B cell (primary cell): ENCODE results near the gene HASPIN. TPM values are rescaled to one million over a fixed set of nuclear protein-coding genes. Genes with fewer than 3 reads are reported as not detected.

Experiments
- ATAC-seq: fragments of 200-7000 bp; cut with Tn5 transposase; one replicate; pipeline ENCODE4 v1.10.0; 2021; ENCODE audit warnings: low read depth, mild to moderate bottlenecking, moderate number of reproducible peaks, moderate library complexity
- CTCF ChIA-PET: fragments of 350-600 bp; sonication (Branson Sonifier 250); formaldehyde crosslinking; loops from one replicate; lab custom pipeline; 2021; ENCODE audit warnings: antibody characterized with exemption, inconsistent platforms; lab: Charles Lee
- POLR2A ChIA-PET: fragments of 350-600 bp; sonication (Branson Sonifier 250); formaldehyde crosslinking; loops from one replicate; lab custom pipeline; 2021; ENCODE audit warnings: antibody characterized with exemption; lab: Charles Lee
- DNase-seq: peaks from one replicate; pipeline ENCODE4 v3.0.0; 2013
- H2AFZ ChIP-seq: 2 replicates; pipeline ENCODE4 v1.6.1; 2012; ENCODE audit warnings: mild to moderate bottlenecking, low read depth, low read length; ENCODE audit not compliant: insufficient read depth, poor library complexity, severe bottlenecking
- H3K27ac ChIP-seq, 2 donors: 1 replicate in 1 of 2; 2 replicates in 1 of 2; pipeline ENCODE4 v1.5.1; 2012 to 2013; ENCODE audit warnings: low read length in 2 of 2, mild to moderate bottlenecking in 2 of 2, moderate library complexity in 1 of 2
- H3K27me3 ChIP-seq, 4 experiments: fragments of 200-600 bp in 1 of 4; sonication (generic) in 1 of 4; replicated peaks in 1 of 4; 1 replicate in 2 of 4; 2 replicates in 2 of 4; pipeline versions ENCODE4 v1.6.1 to v1.7.0; 2013 to 2016; ENCODE audit warnings: low read length in 3 of 4, mild to moderate bottlenecking in 2 of 4, mixed read lengths in 1 of 4, moderate library complexity in 1 of 4; ENCODE audit not compliant: insufficient read depth in 4 of 4, control insufficient read depth in 3 of 4; ENCODE audit errors: control extremely low read depth in 1 of 4
- H3K36me3 ChIP-seq, 2 experiments: replicated peaks in 1 of 2; 1 replicate in 1 of 2; 2 replicates in 1 of 2; pipeline versions ENCODE4 v1.6.1 to v1.7.1; 2013; ENCODE audit warnings: low read length in 1 of 2; ENCODE audit not compliant: insufficient read depth in 2 of 2, control insufficient read depth in 1 of 2; ENCODE audit errors: control extremely low read depth in 1 of 2, extremely low read depth in 1 of 2
- H3K4me1 ChIP-seq, 2 donors: fragments of 200-600 bp in 1 of 2; sonication (generic) in 1 of 2; 1 replicate in 1 of 2; 2 replicates in 1 of 2; pipeline versions ENCODE4 v1.5.1 to v1.6.1; 2013 to 2017; ENCODE audit warnings: low read length in 2 of 2; ENCODE audit not compliant: control insufficient read depth in 2 of 2, insufficient read depth in 2 of 2
- H3K4me2 ChIP-seq: replicated peaks from 2 replicates; pipeline ENCODE3; 2012; ENCODE audit warnings: mild to moderate bottlenecking, low read depth, low read length; ENCODE audit not compliant: poor library complexity, severe bottlenecking
- H3K4me3 ChIP-seq, 5 experiments: fragments of 200-600 bp in 1 of 5; sonication (generic) in 1 of 5; 1 replicate in 3 of 5; 2 replicates in 2 of 5; pipeline versions ENCODE4 v1.5.1 to v1.7.0; 2011 to 2016; ENCODE audit warnings: low read length in 4 of 5, mild to moderate bottlenecking in 4 of 5, low read depth in 2 of 5, control low read depth in 1 of 5, moderate library complexity in 1 of 5; ENCODE audit not compliant: insufficient read depth in 1 of 5; ENCODE audit errors: control extremely low read depth in 1 of 5, extremely low read depth in 1 of 5
- H3K79me2 ChIP-seq: fragments of 200-600 bp; sonication (generic); one replicate; pipeline ENCODE4 v1.6.0; 2016; ENCODE audit warnings: low read length; ENCODE audit not compliant: control insufficient read depth, insufficient read depth
- H3K9ac ChIP-seq: fragments of 200-600 bp; sonication (generic); 2 replicates; pipeline ENCODE4 v1.6.1; 2017; ENCODE audit warnings: mild to moderate bottlenecking, low read length, moderate library complexity
- H3K9me3 ChIP-seq, 3 donors: one replicate each; pipeline versions ENCODE4 v1.6.1 to v1.7.1; 2013; ENCODE audit warnings: low read length in 2 of 3; ENCODE audit not compliant: control insufficient read depth in 2 of 3, insufficient read depth in 1 of 3; ENCODE audit errors: control extremely low read depth in 1 of 3
- H4K20me1 ChIP-seq: 2 replicates; pipeline ENCODE4 v1.6.0; 2012; ENCODE audit warnings: mild to moderate bottlenecking, low read length; ENCODE audit not compliant: insufficient read depth, control insufficient read depth, poor library complexity, severe bottlenecking
- H3K27ac Mint-ChIP-seq: one replicate; pipeline ENCODE4 v1.8.0; 2021; ENCODE audit warnings: mixed read lengths
- H3K27me3 Mint-ChIP-seq: one replicate; pipeline ENCODE4 v1.8.0; 2021; ENCODE audit warnings: mixed read lengths
- H3K4me1 Mint-ChIP-seq: one replicate; pipeline ENCODE4 v1.8.0; 2021; ENCODE audit warnings: mixed read lengths
- H3K4me3 Mint-ChIP-seq: one replicate; pipeline ENCODE4 v1.8.0; 2021; ENCODE audit warnings: mixed read lengths
- H3K9me3 Mint-ChIP-seq: one replicate; pipeline ENCODE4 v1.8.0; 2022; ENCODE audit warnings: mixed read lengths; ENCODE audit not compliant: insufficient read depth
- EZH2 ChIP-seq: IDR thresholded peaks from 2 replicates; pipeline ENCODE4 v1.6.1; 2012; ENCODE audit warnings: borderline replicate concordance, low read depth, mild to moderate bottlenecking, moderate library complexity, low read length; ENCODE audit not compliant: insufficient read depth, poor library complexity, severe bottlenecking
- WGBS: methylation state at CpG from one replicate; pipeline ENCODE4 v1.1.5; 2013; ENCODE audit warnings: missing lambda C conversion rate; ENCODE audit not compliant: insufficient coverage; 5-methylcytosine and 5-hydroxymethylcytosine counted together
- intact Hi-C: fragments of 100-400 bp; cut with micrococcal nuclease; formaldehyde crosslinking; loops from one replicate; pipeline ENCODE4 v1.10.0; 2022
- polyA plus RNA-seq: library from polyadenylated mRNA; depleted of rRNA; stranded (reverse); fragments of >200 nt; gene quantifications from 2 replicates; pipeline ENCODE4 v1.2.3, GENCODE V29; 2012
- total RNA-seq, 2 donors: library from RNA; stranded (reverse); fragments of 120-200 nt in 1 of 2; gene quantifications; 1 replicate in 1 of 2; 2 replicates in 1 of 2; pipeline versions ENCODE4 v1.2.3 to v1.2.4, GENCODE V29; 2013 to 2022
- TF ChIP-seq, protein P1 (sequence below): fragments of 200-600 bp; IDR thresholded peaks from one replicate; pipeline ENCODE4 v1.8.0; 2022; ENCODE audit warnings: antibody characterized with exemption, mild to moderate bottlenecking

Gene HASPIN
- total and polyA plus RNA-seq, 2 donors (not counting 1 experiment from before 2014, with no cell fraction given): 0.28 to 3.1 TPM

GRCh38 chr17:3692346-3692745 is 31.4 kb upstream of the HASPIN start:
- TF ChIP-seq, protein P1, sequence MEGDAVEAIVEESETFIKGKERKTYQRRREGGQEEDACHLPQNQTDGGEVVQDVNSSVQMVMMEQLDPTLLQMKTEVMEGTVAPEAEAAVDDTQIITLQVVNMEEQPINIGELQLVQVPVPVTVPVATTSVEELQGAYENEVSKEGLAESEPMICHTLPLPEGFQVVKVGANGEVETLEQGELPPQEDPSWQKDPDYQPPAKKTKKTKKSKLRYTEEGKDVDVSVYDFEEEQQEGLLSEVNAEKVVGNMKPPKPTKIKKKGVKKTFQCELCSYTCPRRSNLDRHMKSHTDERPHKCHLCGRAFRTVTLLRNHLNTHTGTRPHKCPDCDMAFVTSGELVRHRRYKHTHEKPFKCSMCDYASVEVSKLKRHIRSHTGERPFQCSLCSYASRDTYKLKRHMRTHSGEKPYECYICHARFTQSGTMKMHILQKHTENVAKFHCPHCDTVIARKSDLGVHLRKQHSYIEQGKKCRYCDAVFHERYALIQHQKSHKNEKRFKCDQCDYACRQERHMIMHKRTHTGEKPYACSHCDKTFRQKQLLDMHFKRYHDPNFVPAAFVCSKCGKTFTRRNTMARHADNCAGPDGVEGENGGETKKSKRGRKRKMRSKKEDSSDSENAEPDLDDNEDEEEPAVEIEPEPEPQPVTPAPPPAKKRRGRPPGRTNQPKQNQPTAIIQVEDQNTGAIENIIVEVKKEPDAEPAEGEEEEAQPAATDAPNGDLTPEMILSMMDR: peak; percentile 19
- TF ChIP-seq EZH2: no peak
- DNase-seq: no peak
- intact Hi-C loops: loop anchor here (5.0 kb wide), 2 partner anchors 220 to 275 kb away; no protein-coding TSS in a partner anchor
- H3K79me2 ChIP-seq: peaks cover 82% of the 10 kb centered on the region
- H3K4me2 ChIP-seq: peak overlapping the region; percentile 80
- H3K36me3 ChIP-seq: peaks cover 0 to 46% of the 10 kb centered on the region in 2 experiments
- no peaks in the 10 kb centered on the region for H3K27me3 ChIP-seq
- Mint-ChIP-seq H3K4me1 (peaks cover 66% of the 10 kb centered on the region), H3K4me3 (peak overlapping the region; percentile 77), H3K9me3 (no peaks in the 10 kb centered on the region), H3K27ac (peak overlapping the region; percentile 88), H3K27me3 (no peaks in the 10 kb centered on the region)
- no peak overlapping the region for H2AFZ ChIP-seq
- H3K4me3 ChIP-seq: peak overlapping the region; percentile 18 to 88 (median 78)
- ChIA-PET CTCF (interaction anchor here (0.8 to 5.0 kb wide), 12 partner anchors 9 to 643 kb away, joined by 3 to 38 read pairs (median 4); no protein-coding TSS in a partner anchor), POLR2A (interaction anchor here (0.6 to 6.4 kb wide), 5 partner anchors 18 to 1018 kb away, joined by 3 to 63 read pairs (median 5); partner anchors contain the start of gene HASPIN)
- H4K20me1 ChIP-seq: peaks cover 57% of the 10 kb centered on the region
- H3K9ac ChIP-seq: peak overlapping the region; percentile 61
- H3K9me3 ChIP-seq: no peaks in the 10 kb centered on the region
- WGBS: 80% methylated on average over 7 of the region's 9 CpGs
- peak overlapping the region; percentile 69 to 91 for H3K27ac ChIP-seq
- H3K4me1 ChIP-seq: peaks cover 55 to 75% of the 10 kb centered on the region in 2 donors
- ATAC-seq: no peak

GRCh38 chr17:3693141-3693540 is 30.6 kb upstream of the HASPIN start:
- peaks cover 0 to 3% (median 1%) of the 10 kb centered on the region in 3 donors for H3K9me3 ChIP-seq
- peak overlapping the region; percentile 61 for H3K9ac ChIP-seq
- H3K4me3 ChIP-seq: peak overlapping the region; percentile 76 to 93 (median 83)
- no peaks in the 10 kb centered on the region for H3K9me3 Mint-ChIP-seq
- peaks cover 0 to 43% of the 10 kb centered on the region in 2 experiments for H3K36me3 ChIP-seq
- H3K27me3 ChIP-seq: no peaks in the 10 kb centered on the region
- peak overlapping the region; percentile 96 for H3K27ac Mint-ChIP-seq
- WGBS: 13% methylated on average over 4 of the region's 4 CpGs
- intact Hi-C loops: loop anchor here (1.0 to 5.0 kb wide), 3 partner anchors 18 to 274 kb away; no protein-coding TSS in a partner anchor
- H3K4me1 Mint-ChIP-seq: peaks cover 70% of the 10 kb centered on the region
- ChIA-PET POLR2A (interaction anchor here (0.6 to 6.4 kb wide), 5 partner anchors 17 to 124 kb away, joined by 3 to 63 read pairs (median 7); partner anchors contain the start of gene HASPIN), CTCF (interaction anchor here (0.8 to 5.0 kb wide), 8 partner anchors 10 to 134 kb away, joined by 3 to 52 read pairs (median 6); no protein-coding TSS in a partner anchor)
- no peaks in the 10 kb centered on the region for H3K27me3 Mint-ChIP-seq
- TF ChIP-seq, protein P1: no peak
- TF ChIP-seq EZH2: no peak
- no peak overlapping the region for H2AFZ ChIP-seq
- ATAC-seq: no peak
- H3K4me2 ChIP-seq: peak overlapping the region; percentile 80
- DNase-seq: peak; percentile 58
- peak overlapping the region; percentile 69 to 91 for H3K27ac ChIP-seq
- H4K20me1 ChIP-seq: peaks cover 54% of the 10 kb centered on the region
- peaks cover 55 to 77% of the 10 kb centered on the region in 2 donors for H3K4me1 ChIP-seq
- H3K79me2 ChIP-seq: peaks cover 82% of the 10 kb centered on the region
- H3K4me3 Mint-ChIP-seq: peak overlapping the region; percentile 91
